Heart left ventricle (tissue), 13 donors: Measurements from ENCODE around the gene CRIP2.

Experiments used
- POLR2A ChIP-seq, 2 donors: fragments of 450-650 bp; IDR thresholded peaks; one replicate each; pipeline ENCODE4 v1.6.1; 2017; ENCODE audit warnings: antibody characterized with exemption in 2 of 2, mild to moderate bottlenecking in 2 of 2, moderate library complexity in 2 of 2
- TF ChIP-seq, protein P1 (sequence below), 12 donors: fragments of 200-600 bp; sonication (generic) in 4 of 12; IDR thresholded peaks; one replicate each; pipeline versions ENCODE4 v1.5.0 to v1.8.0; 2018 to 2022; ENCODE audit warnings: antibody characterized with exemption in 12 of 12, mild to moderate bottlenecking in 5 of 12
- donor health status: ischemic (EF 13 %, LVEDD 7.1; RV severe dilation, severe dysfunction).
- donor health status: DM: no; HTN: yes; CAD: no.
- donor health status: DM: no; HTN: no; CAD: no.
- donor health status: ischemic (EF 25% LVEDD 6.9; RV normal size, moderate dysfunction).
- donor health status: ischemic (EF 25% LVEDD 5.7; RV mildly dilated, moderate dysfunction).
- donor health status: ischemic (EF 35%, LVEDD 5.7; RV mildly dilated, moderate dysfunction).
- donor health status: nonischemic (EF 11% LVEDD 7.7; RV severe dilation, severe dysfunction).
- donor health status: DM: yes; HTN: yes; CAD: no.
- donor health status: PGD.
- donor health status: ischemic (EF 29% LVEDD 5.4; RV normal size, mild dysfunction).
- donor health status: nonischemic (EF 23%, LVEDD 6.1; RV moderate dilation, normal function).

DNA sequence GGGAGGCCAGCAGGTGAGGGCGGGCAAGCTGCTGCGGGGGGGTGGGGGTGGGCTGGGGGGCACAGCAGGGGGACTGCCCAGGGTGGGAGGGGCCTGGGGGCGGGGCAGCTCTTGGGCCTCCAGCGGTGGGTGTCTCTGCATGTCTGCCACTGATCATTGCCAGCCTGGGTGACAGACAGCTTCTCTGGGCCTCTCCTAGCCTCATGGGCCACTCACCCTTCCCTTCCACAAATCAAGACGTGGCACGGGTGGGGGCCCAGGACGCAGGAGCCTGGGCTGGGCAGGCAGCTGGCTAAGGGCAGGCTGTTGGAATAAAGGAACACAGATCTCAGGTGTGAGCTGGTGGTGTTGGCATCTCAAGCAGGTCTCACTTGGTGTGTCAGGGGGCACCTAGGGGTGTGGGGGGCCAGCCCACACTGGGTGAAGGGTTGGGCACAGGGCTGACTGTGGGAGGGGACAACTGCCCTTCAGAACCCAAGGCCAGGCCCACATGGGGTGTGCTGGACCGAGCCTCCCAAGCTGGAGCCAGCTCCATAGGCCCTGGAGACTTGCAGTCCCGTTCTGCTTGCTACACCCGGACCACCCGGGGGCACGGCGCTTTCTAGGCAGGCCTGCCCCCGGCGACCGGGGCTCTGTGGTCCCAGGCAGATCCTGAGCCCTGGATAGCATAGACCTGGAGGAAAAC is 19.4 kb downstream of the CRIP2 start:
- TF ChIP-seq, protein P1, sequence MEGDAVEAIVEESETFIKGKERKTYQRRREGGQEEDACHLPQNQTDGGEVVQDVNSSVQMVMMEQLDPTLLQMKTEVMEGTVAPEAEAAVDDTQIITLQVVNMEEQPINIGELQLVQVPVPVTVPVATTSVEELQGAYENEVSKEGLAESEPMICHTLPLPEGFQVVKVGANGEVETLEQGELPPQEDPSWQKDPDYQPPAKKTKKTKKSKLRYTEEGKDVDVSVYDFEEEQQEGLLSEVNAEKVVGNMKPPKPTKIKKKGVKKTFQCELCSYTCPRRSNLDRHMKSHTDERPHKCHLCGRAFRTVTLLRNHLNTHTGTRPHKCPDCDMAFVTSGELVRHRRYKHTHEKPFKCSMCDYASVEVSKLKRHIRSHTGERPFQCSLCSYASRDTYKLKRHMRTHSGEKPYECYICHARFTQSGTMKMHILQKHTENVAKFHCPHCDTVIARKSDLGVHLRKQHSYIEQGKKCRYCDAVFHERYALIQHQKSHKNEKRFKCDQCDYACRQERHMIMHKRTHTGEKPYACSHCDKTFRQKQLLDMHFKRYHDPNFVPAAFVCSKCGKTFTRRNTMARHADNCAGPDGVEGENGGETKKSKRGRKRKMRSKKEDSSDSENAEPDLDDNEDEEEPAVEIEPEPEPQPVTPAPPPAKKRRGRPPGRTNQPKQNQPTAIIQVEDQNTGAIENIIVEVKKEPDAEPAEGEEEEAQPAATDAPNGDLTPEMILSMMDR (IDR thresholded peaks at IDR 0.05), result no peak
- no peak for TF ChIP-seq POLR2A (IDR thresholded peaks at IDR 0.05)
